ENCODE measurements around the gene SPTAN1.

DNA sequence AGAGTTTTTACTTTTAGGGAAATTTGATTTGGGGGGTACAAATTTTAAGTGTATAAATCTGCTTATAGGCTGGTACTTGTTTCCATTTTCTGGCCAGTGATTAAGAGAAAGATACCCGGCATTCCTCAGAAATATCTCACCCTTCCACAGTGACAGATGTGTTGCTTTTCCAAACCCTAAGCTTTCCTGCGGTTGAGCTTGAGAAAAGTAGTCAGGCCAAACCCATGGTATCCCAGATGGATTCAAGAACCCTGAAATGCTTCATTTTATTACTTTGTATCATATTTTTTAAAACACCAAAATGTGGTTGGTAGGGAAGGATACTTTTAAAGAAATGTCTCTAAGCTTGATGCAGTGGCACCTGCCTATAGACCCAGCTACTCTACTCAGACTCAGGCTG, 23.5 kb downstream of the SPTAN1 start:
- TF ChIP-seq CTCF (IDR thresholded peaks at IDR 0.05) (no peak), EP300 (IDR thresholded peaks at IDR 0.05; ENCODE audit: low read depth) (no peak), POLR2AphosphoS5 (IDR thresholded peaks at IDR 0.05) (no peak)
